Measurements from ENCODE around the gene EVL. TPM values are rescaled to one million over a fixed set of nuclear protein-coding genes. Genes with fewer than 3 reads are reported as not detected.

The EVL gene
- total and polyA plus RNA-seq, 2 experiments from 2014 or later: 65.3 to 116 TPM

DNA sequence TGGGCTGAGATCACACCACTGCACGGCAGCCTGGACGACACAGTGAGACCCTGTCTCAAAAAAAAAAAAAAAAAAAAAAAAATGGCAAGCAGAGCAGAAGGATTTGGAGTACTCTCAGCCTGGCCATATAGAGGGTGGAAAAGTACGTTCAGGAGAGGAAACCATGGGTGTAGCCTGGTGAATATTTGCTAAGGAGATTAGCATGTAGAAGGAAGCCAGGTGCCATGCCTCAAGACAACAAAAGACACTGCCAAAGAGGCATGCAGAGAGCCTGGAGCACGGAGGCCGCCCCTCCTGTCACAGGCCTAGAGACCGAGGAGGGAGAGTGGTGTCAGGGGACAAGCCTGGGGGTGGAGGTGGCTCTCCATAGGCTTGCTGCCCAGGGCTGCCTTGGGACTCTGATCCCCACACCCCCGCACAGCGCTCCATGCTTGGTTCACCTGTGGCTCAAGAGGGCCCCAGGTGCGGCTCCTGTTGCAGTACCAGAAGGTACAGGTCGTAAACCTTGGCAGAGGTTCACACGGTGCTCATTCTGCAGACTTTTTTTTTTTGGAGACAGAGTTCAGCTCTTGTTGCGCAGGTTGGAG, 122.1 kb downstream of the EVL start:
- TF ChIP-seq, protein P1, sequence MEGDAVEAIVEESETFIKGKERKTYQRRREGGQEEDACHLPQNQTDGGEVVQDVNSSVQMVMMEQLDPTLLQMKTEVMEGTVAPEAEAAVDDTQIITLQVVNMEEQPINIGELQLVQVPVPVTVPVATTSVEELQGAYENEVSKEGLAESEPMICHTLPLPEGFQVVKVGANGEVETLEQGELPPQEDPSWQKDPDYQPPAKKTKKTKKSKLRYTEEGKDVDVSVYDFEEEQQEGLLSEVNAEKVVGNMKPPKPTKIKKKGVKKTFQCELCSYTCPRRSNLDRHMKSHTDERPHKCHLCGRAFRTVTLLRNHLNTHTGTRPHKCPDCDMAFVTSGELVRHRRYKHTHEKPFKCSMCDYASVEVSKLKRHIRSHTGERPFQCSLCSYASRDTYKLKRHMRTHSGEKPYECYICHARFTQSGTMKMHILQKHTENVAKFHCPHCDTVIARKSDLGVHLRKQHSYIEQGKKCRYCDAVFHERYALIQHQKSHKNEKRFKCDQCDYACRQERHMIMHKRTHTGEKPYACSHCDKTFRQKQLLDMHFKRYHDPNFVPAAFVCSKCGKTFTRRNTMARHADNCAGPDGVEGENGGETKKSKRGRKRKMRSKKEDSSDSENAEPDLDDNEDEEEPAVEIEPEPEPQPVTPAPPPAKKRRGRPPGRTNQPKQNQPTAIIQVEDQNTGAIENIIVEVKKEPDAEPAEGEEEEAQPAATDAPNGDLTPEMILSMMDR (IDR thresholded peaks at IDR 0.05; ENCODE audit: low read depth, low read length): no peak
- H3K4me1 ChIP-seq (ENCODE audit: low read depth): peaks cover 2% of the 10 kb centered on the region
- H3K27ac ChIP-seq: no peak overlapping the region
- H3K36me3 ChIP-seq: no peaks in the 10 kb centered on the region
- no peaks in the 10 kb centered on the region for H3K9me3 ChIP-seq (ENCODE audit: low read depth)
- DNase-seq (ENCODE audit: low read depth in 1 of 2, low spot score in 1 of 2): no peak
- H3K27me3 ChIP-seq: no peaks in the 10 kb centered on the region
- no peak overlapping the region for H3K4me3 ChIP-seq

DNA sequence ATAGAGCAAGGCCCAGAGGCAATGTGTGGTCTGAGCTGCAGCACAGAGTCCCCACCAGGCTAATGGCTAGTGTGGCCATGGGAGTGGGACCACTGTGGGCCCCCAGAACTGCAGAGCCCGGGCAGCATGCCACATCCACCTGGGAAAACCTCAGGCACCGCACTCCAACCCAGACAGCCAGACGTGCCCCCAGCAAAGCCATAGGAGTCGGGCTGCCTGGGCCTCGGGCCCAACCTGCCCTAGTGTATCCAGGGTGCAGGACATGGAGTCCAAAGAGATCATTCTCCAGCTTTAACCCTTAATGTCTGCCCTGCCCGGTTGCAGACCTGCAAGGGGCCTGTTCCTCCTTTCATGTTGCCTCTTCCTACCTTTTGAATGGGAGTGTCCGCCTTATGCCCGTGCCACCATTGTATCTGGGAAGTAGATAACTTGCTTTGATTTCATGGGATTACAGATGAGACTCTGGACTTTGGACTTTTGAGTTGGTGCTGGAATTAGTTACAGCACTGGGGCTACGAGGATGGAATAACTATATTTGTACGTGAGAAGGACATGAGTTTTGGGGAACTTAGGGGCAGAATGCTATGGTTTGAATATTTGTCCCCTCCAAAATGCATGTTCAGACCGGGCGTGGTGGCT, 123.3 kb downstream of the EVL start:
- H3K27ac ChIP-seq: no peak overlapping the region
- TF ChIP-seq, protein P1 (IDR thresholded peaks at IDR 0.05; ENCODE audit: low read depth, low read length): no peak

DNA sequence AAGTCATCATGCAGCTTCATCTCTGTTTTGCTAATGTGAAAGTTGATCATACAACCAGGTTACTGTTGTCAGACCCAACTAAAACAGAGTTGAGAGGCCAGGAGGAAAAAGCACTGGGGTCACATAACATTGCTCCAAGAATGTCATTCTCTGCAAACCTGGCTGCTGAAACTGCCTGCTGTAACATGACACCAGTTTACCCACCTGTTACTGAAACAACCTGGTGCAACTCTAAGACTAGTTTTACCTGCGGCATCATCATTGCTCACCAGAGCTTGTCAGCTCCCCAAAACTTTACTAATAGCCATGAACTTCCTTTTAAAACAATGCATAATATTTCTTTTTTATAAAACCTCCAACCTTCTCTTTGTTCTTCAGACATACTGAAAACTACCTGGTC, 124.9 kb downstream of the EVL start:
- no peak for DNase-seq (ENCODE audit: low read depth in 1 of 2, low spot score in 1 of 2)
- Histone ChIP-seq H3K27ac (no peak overlapping the region), H3K36me3 (no peaks in the 10 kb centered on the region)

More for the DNA sequence above, 123.3 kb downstream of the EVL start:
- H3K4me1 ChIP-seq (ENCODE audit: low read depth): peaks cover 4% of the 10 kb centered on the region
- no peak overlapping the region for H3K4me3 ChIP-seq
- H3K36me3 ChIP-seq: no peaks in the 10 kb centered on the region
- no peaks in the 10 kb centered on the region for H3K27me3 ChIP-seq
- no peaks in the 10 kb centered on the region for H3K9me3 ChIP-seq (ENCODE audit: low read depth)
- no peak for DNase-seq (ENCODE audit: low read depth in 1 of 2, low spot score in 1 of 2)

DNA sequence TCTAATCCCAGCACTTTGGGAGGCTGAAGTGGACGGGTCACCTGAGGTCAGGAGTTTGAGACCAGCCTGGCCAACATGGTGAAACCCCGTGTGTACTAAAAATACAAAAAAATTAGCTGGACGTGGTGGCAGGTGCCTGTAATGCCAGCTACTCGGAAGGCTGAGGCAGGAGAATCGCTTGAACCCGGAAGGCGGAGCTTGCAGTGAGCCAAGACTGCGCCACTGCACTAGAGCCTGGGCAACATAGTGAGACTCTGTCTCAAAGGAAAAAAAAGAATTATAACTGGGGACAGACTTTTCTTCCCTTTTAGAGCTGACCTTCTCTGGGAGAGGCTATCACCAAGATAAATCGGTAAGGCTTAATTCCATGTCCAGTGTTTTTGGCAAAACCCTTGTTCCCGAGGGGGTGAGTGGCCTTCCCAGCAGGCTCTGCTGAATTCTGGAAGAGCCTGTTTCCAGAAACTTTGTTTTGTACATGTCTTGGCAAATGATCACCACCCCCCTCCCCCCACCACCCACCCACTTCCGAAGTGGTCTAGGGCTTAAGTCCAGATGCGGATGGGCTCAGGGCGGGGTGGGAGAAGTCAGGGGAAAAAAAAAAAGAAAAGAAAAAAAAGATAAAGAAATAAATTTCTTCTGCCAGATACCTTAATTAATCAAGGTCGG, 126.5 kb downstream of the EVL start:
- DNase-seq (ENCODE audit: low read depth in 1 of 2, low spot score in 1 of 2): peak in 1 of 2 donors; percentile 40
- TF ChIP-seq, protein P1 (IDR thresholded peaks at IDR 0.05; ENCODE audit: low read depth, low read length): no peak
- Histone ChIP-seq H3K36me3 (no peaks in the 10 kb centered on the region), H3K27ac (no peak overlapping the region), H3K4me1 (ENCODE audit: low read depth) (peaks cover 4% of the 10 kb centered on the region), H3K4me3 (no peak overlapping the region), H3K9me3 (ENCODE audit: low read depth) (no peaks in the 10 kb centered on the region), H3K27me3 (no peaks in the 10 kb centered on the region)

More for the DNA sequence above, 124.9 kb downstream of the EVL start:
- H3K4me1 ChIP-seq (ENCODE audit: low read depth): peaks cover 4% of the 10 kb centered on the region
- TF ChIP-seq, protein P1 (IDR thresholded peaks at IDR 0.05; ENCODE audit: low read depth, low read length): no peak
- H3K9me3 ChIP-seq (ENCODE audit: low read depth): no peaks in the 10 kb centered on the region
- H3K4me3 ChIP-seq: no peak overlapping the region
- H3K27me3 ChIP-seq: no peaks in the 10 kb centered on the region

DNA sequence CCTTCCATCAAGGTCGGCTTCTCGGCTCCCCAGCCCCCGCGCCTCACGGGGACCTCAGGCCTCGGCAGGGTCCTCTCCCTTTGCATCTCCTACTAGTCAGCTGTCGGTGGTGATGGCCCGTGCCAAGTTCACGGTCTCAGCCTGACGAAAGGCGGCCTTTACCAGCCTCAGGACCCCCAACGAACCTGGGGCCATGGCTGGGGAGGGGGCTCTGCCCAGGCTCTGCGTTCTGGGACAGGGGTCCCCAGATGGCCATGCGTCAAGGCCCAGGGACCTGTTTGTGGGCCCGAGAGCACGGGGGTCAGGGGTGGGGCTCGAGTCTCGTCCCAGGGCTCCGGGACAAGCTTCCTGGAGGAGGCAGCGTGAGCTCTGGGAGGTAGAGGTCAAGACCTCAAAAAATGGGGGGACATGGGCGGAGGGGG, 127.0 kb downstream of the EVL start:
- TF ChIP-seq, protein P1 (IDR thresholded peaks at IDR 0.05; ENCODE audit: low read depth, low read length): no peak
- Histone ChIP-seq H3K27me3 (no peaks in the 10 kb centered on the region), H3K36me3 (no peaks in the 10 kb centered on the region), H3K9me3 (ENCODE audit: low read depth) (no peaks in the 10 kb centered on the region), H3K4me1 (ENCODE audit: low read depth) (peaks cover 4% of the 10 kb centered on the region), H3K27ac (peak overlapping the region; percentile 80), H3K4me3 (peak overlapping the region; percentile 14)
- peak in 1 of 2 donors; percentile 17 for DNase-seq (ENCODE audit: low read depth in 1 of 2, low spot score in 1 of 2)

Data from cardiac muscle cell (in vitro differentiated cells and primary cell).